NB4 (cell line): ENCODE measurements around the gene THG1L.
"Not testable (repeated sequence)": the region's sequence is repeated elsewhere in the genome, so short reads cannot be mapped to it uniquely, and the experiment has no call there.

Experiments used
- DNase-seq: peaks from one replicate; pipeline ENCODE4 v3.0.0; 2010; ENCODE audit warnings: low read depth
- H3K4me3 ChIP-seq: one replicate; pipeline ENCODE4 v1.5.1; 2011; ENCODE audit warnings: mild to moderate bottlenecking, low read depth, low read length, moderate library complexity
- CTCF ChIP-seq: IDR thresholded peaks from one replicate; pipeline ENCODE4 v1.5.1; 2012; ENCODE audit warnings: low read depth, low read length
- MYC ChIP-seq: IDR thresholded peaks from 2 replicates; pipeline ENCODE4 v1.6.1; 2011; ENCODE audit warnings: low read depth, low read length
- POLR2A ChIP-seq: IDR thresholded peaks from 2 replicates; pipeline ENCODE4 v1.6.1; 2011; ENCODE audit warnings: mild to moderate bottlenecking; ENCODE audit not compliant: insufficient read length; ENCODE audit errors: extremely low read depth
- TF ChIP-seq, protein P1 (sequence below): IDR thresholded peaks from 2 replicates; pipeline ENCODE4 v1.6.1; 2011; ENCODE audit warnings: low read depth, low read length

The THG1L gene

DNA sequence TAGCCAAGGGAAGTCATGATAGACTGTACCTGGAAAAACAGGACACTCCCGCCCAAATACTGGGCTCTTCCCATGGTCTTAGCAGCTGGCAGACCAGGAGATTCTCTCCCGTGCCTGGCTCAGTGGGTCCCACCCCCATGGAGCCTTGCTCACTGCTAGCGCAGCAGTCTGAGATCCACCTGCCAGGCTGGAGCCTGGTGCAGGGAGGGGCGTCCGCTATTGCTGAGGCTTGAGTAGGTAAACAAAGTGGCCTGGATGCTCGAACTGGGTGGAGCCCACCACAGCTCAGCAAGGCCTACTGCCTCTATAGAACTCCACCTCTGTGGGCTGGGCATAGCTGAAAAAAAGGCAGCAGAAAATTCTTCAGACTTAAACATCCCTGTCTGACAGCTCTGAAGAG lies 10.1 kb upstream of the THG1L start:
- TF ChIP-seq, protein P1, sequence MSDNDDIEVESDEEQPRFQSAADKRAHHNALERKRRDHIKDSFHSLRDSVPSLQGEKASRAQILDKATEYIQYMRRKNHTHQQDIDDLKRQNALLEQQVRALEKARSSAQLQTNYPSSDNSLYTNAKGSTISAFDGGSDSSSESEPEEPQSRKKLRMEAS = no peak
- TF ChIP-seq POLR2A = no peak
- no peak for TF ChIP-seq CTCF
- TF ChIP-seq MYC = no peak
- no peak for DNase-seq
- no peak overlapping the region for H3K4me3 ChIP-seq

DNA sequence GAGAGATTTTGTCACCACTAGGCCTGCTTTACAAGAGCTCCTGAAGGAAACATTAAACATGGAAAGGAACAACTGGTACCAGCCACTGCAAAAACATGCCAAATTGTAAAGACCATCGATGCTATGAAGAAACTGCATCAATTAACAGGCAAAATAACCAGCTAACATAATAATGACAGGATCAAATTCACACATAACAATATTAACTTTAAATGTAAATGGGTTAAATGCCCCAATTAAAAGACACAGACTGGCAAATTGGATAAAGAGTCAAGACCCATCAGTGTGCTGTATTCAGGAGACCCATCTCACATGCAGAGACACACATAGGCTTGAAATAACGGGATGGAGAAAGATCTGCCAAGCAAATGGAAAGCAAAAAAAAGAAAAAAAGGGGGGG lies 8.3 kb upstream of the THG1L start:
- not testable (repeated sequence) for H3K4me3 ChIP-seq

GRCh38 chr5:157726607-157727006 lies 4.6 kb upstream of the THG1L start:
- not testable (repeated sequence) for H3K4me3 ChIP-seq, DNase-seq

More for the DNA sequence above, 8.3 kb upstream of the THG1L start:
- DNase-seq = not testable (repeated sequence)

- not testable (repeated sequence) for DNase-seq, H3K4me3 ChIP-seq
Measured at GRCh38 chr5:157727858-157728257, 3.4 kb upstream of the THG1L start.

DNA sequence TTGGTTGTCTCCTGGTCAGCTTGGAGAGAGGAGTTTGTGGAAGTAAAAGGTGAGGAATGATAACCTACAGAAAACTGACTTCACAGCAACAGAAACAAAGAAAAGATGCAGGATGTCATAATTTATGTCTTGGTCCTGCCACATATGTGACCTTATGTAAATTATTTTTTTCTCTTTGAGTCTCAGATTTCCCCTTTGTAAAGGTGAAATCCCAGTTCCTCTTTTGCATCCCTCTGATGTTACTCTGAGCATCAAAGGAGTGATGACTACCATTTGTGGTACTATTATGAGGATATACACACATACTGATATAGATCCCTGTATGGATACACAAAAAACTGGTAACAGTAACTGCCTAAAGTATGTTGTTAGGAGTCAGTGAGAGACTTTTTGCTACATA lies 1.4 kb upstream of the THG1L start:
- DNase-seq = no peak
- no peak overlapping the region for H3K4me3 ChIP-seq
- TF ChIP-seq POLR2A (no peak), MYC (no peak), CTCF (no peak)
- TF ChIP-seq, protein P1 = no peak

DNA sequence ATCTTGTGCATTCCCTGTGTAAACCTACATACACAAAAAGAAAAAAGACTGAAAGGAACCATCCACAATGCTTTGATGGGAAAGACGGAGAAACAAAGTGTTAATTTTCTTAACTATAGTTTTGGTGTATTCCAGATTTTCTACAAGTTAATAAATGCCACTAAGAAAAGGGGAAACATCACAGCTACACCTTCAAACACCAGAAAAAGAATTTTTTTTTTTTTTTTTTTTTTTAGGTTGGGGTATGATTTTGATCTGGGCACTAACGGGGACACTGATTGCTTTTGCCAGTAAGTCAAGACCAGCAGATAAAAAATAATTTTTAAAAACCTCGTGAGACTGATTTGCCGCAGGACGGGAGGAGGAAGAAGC lies 334 bp upstream of the THG1L start:
- TF ChIP-seq, protein P1 = no peak
- TF ChIP-seq MYC = no peak
- no peak for TF ChIP-seq CTCF
- no peak for TF ChIP-seq POLR2A
- peak overlapping the region; percentile 89 for H3K4me3 ChIP-seq
- DNase-seq = no peak

DNA sequence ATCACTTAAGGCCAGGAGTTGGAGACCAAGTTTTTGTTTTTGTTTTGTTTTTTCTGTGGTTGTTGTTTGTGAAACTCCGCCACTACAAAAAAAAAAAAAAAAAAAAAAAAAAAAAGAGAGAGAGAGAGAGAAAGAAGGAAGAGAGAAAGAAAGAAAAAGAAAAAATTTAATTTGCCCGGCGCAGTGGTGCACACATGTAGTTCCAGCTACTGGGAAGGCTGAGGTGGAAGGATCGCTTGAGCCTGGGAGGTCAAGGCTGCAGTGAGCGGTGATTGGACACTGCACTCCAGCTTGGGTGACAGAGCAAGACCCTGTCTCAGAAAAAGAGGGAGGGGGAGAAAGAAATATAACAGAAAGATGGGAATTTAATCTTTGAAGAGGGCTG lies 902 bp downstream of the THG1L start:
- TF ChIP-seq CTCF = no peak
- TF ChIP-seq MYC = no peak
- TF ChIP-seq POLR2A = no peak
- TF ChIP-seq, protein P1 = no peak
- no peak for DNase-seq
- H3K4me3 ChIP-seq = peak overlapping the region; percentile 89

DNA sequence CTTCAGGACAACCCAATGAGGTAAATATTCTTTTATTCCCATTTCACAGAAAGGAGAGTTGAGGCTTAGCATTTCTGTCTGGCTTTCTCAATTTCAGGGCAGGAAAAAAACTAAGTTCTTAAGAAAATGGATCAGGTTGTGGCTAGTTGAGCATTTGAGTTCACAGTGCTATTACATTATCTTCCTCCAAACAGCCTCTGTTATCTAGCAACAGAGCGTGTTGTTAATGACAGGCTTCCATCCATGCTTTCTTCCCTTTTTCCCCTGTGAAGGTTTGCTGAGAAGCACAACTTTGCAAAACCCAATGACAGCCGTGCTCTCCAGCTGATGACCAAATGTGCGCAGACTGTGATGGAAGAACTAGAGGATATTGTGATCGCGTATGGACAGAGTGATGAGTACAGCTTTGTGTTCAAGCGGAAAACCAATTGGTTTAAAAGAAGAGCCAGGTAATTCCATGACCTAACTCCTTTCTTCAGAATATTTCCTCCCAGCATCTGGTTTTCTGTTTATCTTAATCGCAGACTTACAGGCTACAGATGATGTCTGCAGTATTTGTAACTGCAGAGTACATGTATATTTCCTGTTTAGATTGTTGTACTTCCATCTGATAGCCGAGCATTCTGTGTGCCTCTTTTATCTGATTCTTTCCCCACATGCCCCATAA lies 1.5 kb downstream of the THG1L start:
- TF ChIP-seq POLR2A (no peak), MYC (no peak), CTCF (no peak)
- TF ChIP-seq, protein P1 = no peak
- no peak overlapping the region for H3K4me3 ChIP-seq
- no peak for DNase-seq
